Neural progenitor cell (in vitro differentiated cells): Measurements from ENCODE around the gene LCA5L.

Experiments used
- CTCF ChIP-seq: fragments of 200-600 bp; sonication (generic); IDR thresholded peaks from 2 replicates; pipeline ENCODE4 v1.5.1; 2017; ENCODE audit warnings: antibody characterized with exemption, mild to moderate bottlenecking
- EZH2 ChIP-seq: fragments of 200-600 bp; sonication (generic); IDR thresholded peaks from 2 replicates; pipeline ENCODE4 v1.6.1; 2017; ENCODE audit warnings: antibody characterized with exemption, mild to moderate bottlenecking, moderate library complexity
- EZH2phosphoT487 ChIP-seq: fragments of 200-600 bp; sonication (generic); IDR thresholded peaks from 2 replicates; pipeline ENCODE4 v1.6.1; 2017; ENCODE audit warnings: antibody characterized with exemption

- TF ChIP-seq CTCF (no peak), EZH2 (no peak), EZH2phosphoT487 (no peak)
Observed at GRCh38 chr21:39483917-39484316, 38.3 kb upstream of the LCA5L start.
